GM21717 (cell line): Measurements from ENCODE around the gene RTEL1.
A peak's percentile ranks its signal among the peaks of the same experiment; 100 is the strongest.
"Not testable (repeated sequence)": the region's sequence is repeated elsewhere in the genome, so short reads cannot be mapped to it uniquely, and the experiment has no call there.

Experiments
- ATAC-seq: cut with Tn5 transposase; IDR thresholded peaks from one replicate; pipeline ENCODE4 v1.9.1; 2021; ENCODE audit warnings: mild to moderate bottlenecking, moderate library complexity; ENCODE audit not compliant: unreplicated experiment

The RTEL1 gene

GRCh38 chr20:63627129-63627750, 30.9 kb upstream of the RTEL1 start:
- peak; percentile 74 for ATAC-seq

- no peak for ATAC-seq
Observed at GRCh38 chr20:63627751-63628245, 30.3 kb upstream of the RTEL1 start.

GRCh38 chr20:63628246-63628975, 29.7 kb upstream of the RTEL1 start:
- no peak for ATAC-seq

- not testable (repeated sequence) for ATAC-seq
Observed at GRCh38 chr20:63630956-63631355, 27.2 kb upstream of the RTEL1 start.

- ATAC-seq, result not testable (repeated sequence)
Observed at GRCh38 chr20:63631426-63631825, 26.7 kb upstream of the RTEL1 start.

GRCh38 chr20:63633732-63634131, 24.4 kb upstream of the RTEL1 start:
- ATAC-seq, result no peak

- no peak for ATAC-seq
Observed at GRCh38 chr20:63635431-63636141, 22.5 kb upstream of the RTEL1 start.

- no peak for ATAC-seq
Observed at GRCh38 chr20:63636752-63637628, 21.1 kb upstream of the RTEL1 start.

- ATAC-seq, result no peak
Observed at GRCh38 chr20:63639093-63639975, 18.8 kb upstream of the RTEL1 start.

GRCh38 chr20:63640086-63640485, 18.0 kb upstream of the RTEL1 start:
- no peak for ATAC-seq

GRCh38 chr20:63640686-63641085, 17.4 kb upstream of the RTEL1 start:
- not testable (repeated sequence) for ATAC-seq

- peak; percentile 24 for ATAC-seq
Observed at GRCh38 chr20:63641146-63641791, 16.8 kb upstream of the RTEL1 start.

- peak; percentile 36 for ATAC-seq
Observed at GRCh38 chr20:63641792-63642523, 16.2 kb upstream of the RTEL1 start.

- peak; percentile 5 for ATAC-seq
Observed at GRCh38 chr20:63642527-63643247, 15.4 kb upstream of the RTEL1 start.

- ATAC-seq, result no peak
Observed at GRCh38 chr20:63643499-63643898, 14.6 kb upstream of the RTEL1 start.

- ATAC-seq, result no peak
Observed at GRCh38 chr20:63643946-63644345, 14.2 kb upstream of the RTEL1 start.

GRCh38 chr20:63645218-63645617, 12.9 kb upstream of the RTEL1 start:
- no peak for ATAC-seq

- ATAC-seq, result no peak
Observed at GRCh38 chr20:63648190-63648589, 9.9 kb upstream of the RTEL1 start.
